GM19035 (cell line): ENCODE measurements around the gene LTV1.
"Not testable (repeated sequence)": the region's sequence is repeated elsewhere in the genome, so short reads cannot be mapped to it uniquely, and the experiment has no call there.

Experiments
- ATAC-seq: cut with Tn5 transposase; IDR thresholded peaks from one replicate; pipeline ENCODE4 v1.9.1; 2021; ENCODE audit not compliant: unreplicated experiment

LTV1 gene

GRCh38 chr6:143842902-143843676 lies at the start of gene LTV1:
LTV1 (plus strand) TSS chr6:143843338; CDS start chr6:143843478, 140 bp downstream.
- peak; percentile 100 for ATAC-seq

- ATAC-seq, result not testable (repeated sequence)
Observed at GRCh38 chr6:143796551-143796950, 46.6 kb upstream of the LTV1 start.

GRCh38 chr6:143798487-143798886 lies 44.7 kb upstream of the LTV1 start:
- not testable (repeated sequence) for ATAC-seq

GRCh38 chr6:143802833-143803565 lies 40.1 kb upstream of the LTV1 start:
- ATAC-seq, result no peak

DNA sequence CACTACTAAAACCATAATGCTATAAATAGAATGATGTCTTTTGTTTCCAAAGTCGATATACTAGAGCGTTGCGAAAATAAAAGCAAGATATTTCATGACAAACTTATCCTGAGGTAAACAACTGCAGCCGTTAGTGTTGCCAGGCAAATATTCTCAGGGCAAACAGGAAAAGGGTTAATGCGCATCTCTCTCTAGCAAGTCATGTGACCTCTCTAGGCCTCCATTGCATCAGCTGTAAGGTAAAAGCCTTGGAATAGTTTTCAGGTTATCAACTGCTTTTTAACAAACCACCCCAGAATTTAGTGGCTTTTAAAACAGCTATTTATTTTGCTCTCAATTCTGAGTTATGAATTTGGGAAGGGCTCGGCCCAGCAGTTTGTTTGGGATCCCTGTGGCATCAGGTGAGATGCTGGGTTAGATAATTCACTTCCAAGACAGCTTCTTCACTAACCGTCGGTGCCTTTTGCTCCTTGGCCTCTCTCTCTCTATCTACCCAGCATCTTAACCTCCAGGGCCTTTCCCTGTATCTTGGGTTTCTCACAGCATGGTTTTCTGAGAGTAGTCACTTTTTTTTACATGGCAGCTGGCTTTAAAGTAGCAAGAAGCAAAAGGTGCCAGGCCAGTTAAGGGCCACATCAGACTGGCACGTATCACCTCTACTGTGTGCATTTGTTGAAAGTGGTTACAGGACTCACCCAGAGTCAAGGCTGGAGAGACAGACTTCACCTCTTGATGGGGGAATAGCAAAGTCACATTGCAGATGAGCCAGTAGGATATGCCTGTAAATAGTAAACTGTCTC lies 39.2 kb upstream of the LTV1 start:
- no peak for ATAC-seq

DNA sequence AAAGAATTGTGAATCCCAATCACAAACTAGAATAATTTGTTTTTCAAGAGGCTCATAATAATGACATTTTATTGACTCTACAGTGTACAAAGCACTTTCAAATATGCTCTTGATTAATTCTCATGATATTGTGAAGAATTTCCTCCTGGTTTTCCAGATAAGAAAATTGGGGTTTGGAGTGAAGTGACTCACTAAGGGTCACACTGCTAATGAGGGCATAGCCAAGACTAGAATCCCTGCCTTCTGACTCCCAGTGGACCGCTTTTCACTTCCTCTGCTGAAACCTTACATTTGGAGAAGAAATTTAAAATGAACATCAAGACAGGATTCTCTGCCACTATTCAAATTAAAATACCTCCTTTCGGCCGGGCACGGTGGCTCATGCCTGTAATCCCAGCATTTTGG lies 38.3 kb upstream of the LTV1 start:
- no peak for ATAC-seq

GRCh38 chr6:143806282-143807102 lies 36.6 kb upstream of the LTV1 start:
- no peak for ATAC-seq

GRCh38 chr6:143807103-143807772 lies 35.9 kb upstream of the LTV1 start:
- no peak for ATAC-seq

GRCh38 chr6:143810745-143811144 lies 32.4 kb upstream of the LTV1 start:
- no peak for ATAC-seq

- no peak for ATAC-seq
Observed at GRCh38 chr6:143811501-143812157, 31.5 kb upstream of the LTV1 start.

DNA sequence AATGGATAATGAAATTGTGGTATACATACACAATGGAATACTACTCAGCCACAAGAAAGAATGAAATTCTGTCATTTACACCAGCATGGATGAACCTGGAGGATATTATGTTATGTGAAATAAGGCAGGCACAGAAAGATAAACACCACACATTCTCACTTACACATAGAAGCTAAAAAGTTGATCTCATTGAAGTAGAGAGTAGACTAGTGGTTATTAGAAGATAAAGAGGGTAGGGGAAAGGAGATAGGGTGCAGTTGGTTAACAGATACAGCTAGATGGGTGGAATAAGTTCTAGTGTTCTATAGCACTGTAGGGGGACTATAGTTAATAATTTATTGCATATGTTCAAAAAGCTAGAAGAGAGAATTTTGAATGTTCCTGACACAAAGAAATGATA lies 25.5 kb upstream of the LTV1 start:
- no peak for ATAC-seq

- ATAC-seq, result no peak
Observed at GRCh38 chr6:143821359-143821758, 21.8 kb upstream of the LTV1 start.

- ATAC-seq, result no peak
Observed at GRCh38 chr6:143822584-143823024, 20.5 kb upstream of the LTV1 start.

DNA sequence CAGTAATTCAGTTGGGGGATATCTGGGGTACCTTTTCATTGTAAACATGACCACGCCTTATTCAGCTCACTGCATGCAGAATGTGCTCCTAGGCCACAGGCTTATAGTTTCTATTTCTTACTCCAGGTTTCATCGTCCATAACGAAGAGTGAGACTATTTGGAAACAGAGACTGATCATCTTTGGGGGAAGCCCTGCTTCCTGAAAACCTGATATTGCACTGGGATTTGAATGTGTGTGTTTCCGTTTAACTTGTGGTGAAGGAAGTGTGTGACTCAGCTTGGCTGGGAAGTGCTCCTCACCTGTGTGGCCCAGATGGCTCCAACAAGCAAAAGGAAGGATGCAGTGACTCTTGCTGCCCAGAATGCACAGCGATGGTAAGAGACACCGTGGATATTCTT lies 19.6 kb upstream of the LTV1 start:
- ATAC-seq, result no peak

DNA sequence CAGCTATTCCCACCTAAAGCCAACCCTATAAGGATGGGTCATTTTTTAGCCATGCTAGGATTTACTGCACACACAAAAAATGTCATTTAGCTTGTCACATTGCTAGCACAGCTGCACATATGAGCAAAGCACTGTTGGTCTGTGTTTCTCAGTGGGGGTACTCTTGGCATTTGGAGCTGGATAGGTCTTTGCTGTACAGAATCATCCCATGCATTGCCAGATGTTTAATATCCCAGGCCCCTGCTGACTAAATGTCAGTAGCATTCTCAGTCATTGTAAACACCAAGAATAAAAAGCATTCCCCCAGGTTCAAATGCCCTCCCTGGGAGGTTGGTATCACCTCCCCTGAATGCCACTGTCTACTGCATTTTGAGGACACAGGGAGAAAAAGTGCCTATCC lies 14.6 kb upstream of the LTV1 start:
- ATAC-seq, result no peak

GRCh38 chr6:143836150-143836549 lies 7.0 kb upstream of the LTV1 start:
- no peak for ATAC-seq

- ATAC-seq, result no peak
Observed at GRCh38 chr6:143838395-143838794, 4.7 kb upstream of the LTV1 start.

- ATAC-seq, result no peak
Observed at GRCh38 chr6:143839196-143839595, 3.9 kb upstream of the LTV1 start.

DNA sequence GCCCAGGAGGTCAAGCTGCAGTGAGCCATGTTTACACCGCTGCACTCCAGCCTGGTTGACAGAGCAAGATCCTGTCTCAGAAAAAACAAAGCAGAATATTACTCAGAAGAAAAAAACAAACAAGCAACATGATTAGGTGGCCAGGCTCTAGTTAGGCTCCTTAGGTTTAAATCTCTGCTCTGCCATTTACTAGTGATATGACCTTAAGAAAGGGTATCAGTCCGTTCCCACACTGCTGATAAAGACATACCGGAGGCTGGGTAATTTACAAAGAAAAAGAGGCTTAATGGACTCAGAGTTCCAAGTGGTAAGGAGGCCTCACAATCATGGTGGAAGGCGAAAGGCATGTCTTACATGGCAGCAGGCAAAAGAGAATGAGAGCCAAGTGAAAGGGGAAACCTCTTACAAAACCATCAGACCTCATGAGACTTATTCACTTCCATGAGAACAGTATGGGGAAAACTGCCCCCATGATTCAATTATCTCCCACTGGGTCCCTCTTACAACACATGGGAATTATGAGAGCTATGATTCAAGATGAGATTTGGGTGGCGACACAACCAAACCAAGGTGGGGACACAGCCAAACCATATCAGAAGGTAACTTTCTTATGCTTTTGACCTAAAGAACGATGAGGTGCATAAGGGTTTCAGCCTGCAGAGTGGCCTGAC lies 2.4 kb upstream of the LTV1 start:
- ATAC-seq, result no peak
